GM21717 (cell line): ENCODE results near the gene PER3.

Experiments used
- ATAC-seq: cut with Tn5 transposase; IDR thresholded peaks from one replicate; pipeline ENCODE4 v1.9.1; 2021; ENCODE audit warnings: mild to moderate bottlenecking, moderate library complexity; ENCODE audit not compliant: unreplicated experiment

Gene PER3

GRCh38 chr1:7869136-7869920 lies 85.2 kb downstream of the PER3 start:
- no peak for ATAC-seq

- ATAC-seq = no peak
Measured at GRCh38 chr1:7871136-7871535, 87.0 kb downstream of the PER3 start.

- no peak for ATAC-seq
Measured at GRCh38 chr1:7873801-7874795, 90.0 kb downstream of the PER3 start.

GRCh38 chr1:7878027-7878426 lies 93.9 kb downstream of the PER3 start:
- no peak for ATAC-seq

- ATAC-seq = no peak
Measured at GRCh38 chr1:7879228-7879627, 95.1 kb downstream of the PER3 start.

- ATAC-seq = no peak
Measured at GRCh38 chr1:7884757-7885156, 100.7 kb downstream of the PER3 start.

GRCh38 chr1:7885513-7886404 lies 101.7 kb downstream of the PER3 start:
- no peak for ATAC-seq

GRCh38 chr1:7886405-7886745 lies 102.3 kb downstream of the PER3 start:
- no peak for ATAC-seq

- ATAC-seq = no peak
Measured at GRCh38 chr1:7888248-7889081, 104.4 kb downstream of the PER3 start.

GRCh38 chr1:7890853-7891252 lies 106.8 kb downstream of the PER3 start:
- ATAC-seq = no peak

- no peak for ATAC-seq
Measured at GRCh38 chr1:7891804-7892203, 107.7 kb downstream of the PER3 start.

GRCh38 chr1:7893529-7894180 lies 109.6 kb downstream of the PER3 start:
- no peak for ATAC-seq
